OCI-LY7 (cell line): ENCODE results near the gene ZNF681. TPM values are rescaled to one million over a fixed set of nuclear protein-coding genes. Genes with fewer than 3 reads are reported as not detected.

Experiments used
- BruUV-seq: library from RNA; stranded (reverse); fragments of 400-500 nt; replicated peaks from 2 replicates; lab custom pipeline; 2021; lab: Mats Ljungman, UMichigan
- CTCF ChIA-PET: fragments of 300-600 bp; sonication (Branson Sonifier 250); formaldehyde crosslinking; loops from one replicate; lab custom pipeline; 2022; ENCODE audit warnings: antibody characterized with exemption; ENCODE audit not compliant: unreplicated experiment; lab: Charles Lee
- POLR2A ChIA-PET: fragments of 300-600 bp; sonication (Branson Sonifier 250); formaldehyde crosslinking; loops from one replicate; lab custom pipeline; 2022; ENCODE audit warnings: antibody characterized with exemption; lab: Charles Lee
- DNase-seq: peaks from one replicate; pipeline ENCODE4 v3.0.0-alpha.2; 2015; ENCODE audit warnings: low spot score
- H2AFZ ChIP-seq: fragments of 200-600 bp; sonication (generic), shearing (Covaris generic); 2 replicates; pipeline ENCODE4 v1.6.1; 2014; ENCODE audit warnings: mild to moderate bottlenecking, antibody characterized with exemption, low read length, moderate library complexity
- H3K27ac ChIP-seq: fragments of 200-600 bp; sonication (generic); 2 replicates; pipeline ENCODE4 v1.5.1; 2014; ENCODE audit warnings: mixed run types, low read depth, mild to moderate bottlenecking, moderate library complexity, low read length, inconsistent platforms; ENCODE audit not compliant: poor library complexity, severe bottlenecking
- H3K36me3 ChIP-seq: fragments of 200-600 bp; sonication (generic); 2 replicates; pipeline ENCODE4 v1.6.1; 2014; ENCODE audit warnings: mild to moderate bottlenecking, antibody characterized with exemption, low read length, moderate library complexity, mixed read lengths; ENCODE audit not compliant: insufficient read depth
- H3K4me1 ChIP-seq: fragments of 200-600 bp; sonication (generic); 2 replicates; pipeline ENCODE4 v1.5.1; 2014; ENCODE audit warnings: mild to moderate bottlenecking, low read length; ENCODE audit not compliant: insufficient read depth, poor library complexity, severe bottlenecking
- H3K4me2 ChIP-seq: fragments of 200-600 bp; sonication (generic); 2 replicates; pipeline ENCODE4 v1.6.1; 2014; ENCODE audit warnings: mild to moderate bottlenecking, low read length
- H3K4me3 ChIP-seq: fragments of 200-600 bp; sonication (generic); 2 replicates; pipeline ENCODE4 v1.5.1; 2014; ENCODE audit warnings: mild to moderate bottlenecking, low read depth, low read length; ENCODE audit not compliant: poor library complexity, severe bottlenecking
- H3K79me2 ChIP-seq: fragments of 200-600 bp; sonication (generic); 2 replicates; pipeline ENCODE4 v1.6.1; 2016; ENCODE audit warnings: low read depth, mild to moderate bottlenecking, low read length, moderate library complexity, mixed read lengths; ENCODE audit not compliant: insufficient read depth
- H3K9me2 ChIP-seq: fragments of 200-600 bp; sonication (generic); 2 replicates; pipeline ENCODE4 v1.6.1; 2016; ENCODE audit warnings: mild to moderate bottlenecking, low read length, mixed read lengths; ENCODE audit not compliant: insufficient read depth
- H3K9me3 ChIP-seq: fragments of 200-600 bp; sonication (generic); 2 replicates; pipeline ENCODE4 v1.6.1; 2014; ENCODE audit warnings: mild to moderate bottlenecking, mixed run types, low read length, mixed read lengths
- H4K20me1 ChIP-seq: fragments of 200-600 bp; sonication (generic); 2 replicates; pipeline ENCODE4 v1.6.1; 2014; ENCODE audit warnings: mild to moderate bottlenecking, antibody characterized with exemption, low read length, moderate library complexity, mixed read lengths; ENCODE audit not compliant: insufficient read depth
- CTCF ChIP-seq: fragments of 200-600 bp; sonication (generic); conservative IDR thresholded peaks from 2 replicates; pipeline ENCODE4 v1.5.1; 2014; ENCODE audit warnings: mild to moderate bottlenecking, antibody characterized with exemption, low read length, moderate library complexity, mixed read lengths
- EZH2phosphoT487 ChIP-seq: fragments of 200-600 bp; sonication (generic); IDR thresholded peaks from 2 replicates; pipeline ENCODE4 v1.6.1; 2018; ENCODE audit warnings: low read depth, borderline replicate concordance, mild to moderate bottlenecking, mixed run types, antibody characterized with exemption, low read length, moderate library complexity, mixed read lengths
- intact Hi-C: fragments of 100-400 bp; cut with micrococcal nuclease; formaldehyde crosslinking; loops from one replicate; pipeline ENCODE4 v1.10.0; 2022; ENCODE audit not compliant: unreplicated experiment
- total RNA-seq, 2 experiments: library from RNA; depleted of rRNA in 1 of 2; stranded (reverse); fragments of >200 nt in 1 of 2; shearing (Covaris generic) in 1 of 2; gene quantifications; 2 replicates each; pipeline ENCODE4 v1.2.3, GENCODE V29; 2014 to 2022

The ZNF681 gene
- total RNA-seq, 2 experiments from 2014 or later: 4.3 to 6.2 TPM

- Histone ChIP-seq H3K79me2 (peaks cover 29% of the 10 kb centered on the region; the same call in 1 of the 2 replicates), H4K20me1 (no peaks in the 10 kb centered on the region), H3K4me1 (no peaks in the 10 kb centered on the region), H3K9me2 (no peaks in the 10 kb centered on the region), H2AFZ (no peak overlapping the region), H3K36me3 (peaks cover 38% of the 10 kb centered on the region), H3K9me3 (no peaks in the 10 kb centered on the region), H3K27ac (no peak overlapping the region), H3K4me3 (no peak overlapping the region), H3K4me2 (no peak overlapping the region)
- intact Hi-C loops: no loop called here
- ChIA-PET CTCF (no interaction called here), POLR2A (no interaction called here)
- no peak for DNase-seq
- BruUV-seq: no TSS peak
- TF ChIP-seq CTCF (no peak), EZH2phosphoT487 (no peak)
Observed at GRCh38 chr19:23771316-23771715, 12.6 kb upstream of the ZNF681 start.

GRCh38 chr19:23770672-23771250 lies 12.1 kb upstream of the ZNF681 start:
- H2AFZ ChIP-seq: no peak overlapping the region
- no peaks in the 10 kb centered on the region for H3K4me1 ChIP-seq
- no peak for TF ChIP-seq EZH2phosphoT487
- no peak for TF ChIP-seq CTCF
- no TSS peak for BruUV-seq
- no peak overlapping the region for H3K27ac ChIP-seq
- ChIA-PET CTCF (no interaction called here), POLR2A (no interaction called here)
- H3K4me2 ChIP-seq: no peak overlapping the region
- no peaks in the 10 kb centered on the region for H3K9me2 ChIP-seq
- H3K4me3 ChIP-seq: no peak overlapping the region
- intact Hi-C loops: no loop called here
- DNase-seq: no peak
- no peaks in the 10 kb centered on the region for H3K9me3 ChIP-seq
- peaks cover 32% of the 10 kb centered on the region for H3K36me3 ChIP-seq
- peaks cover 33% of the 10 kb centered on the region; the same call in 1 of the 2 replicates for H3K79me2 ChIP-seq
- H4K20me1 ChIP-seq: no peaks in the 10 kb centered on the region

GRCh38 chr19:23769691-23770468 lies 11.2 kb upstream of the ZNF681 start:
- TF ChIP-seq EZH2phosphoT487 (no peak), CTCF (no peak)
- Histone ChIP-seq H4K20me1 (no peaks in the 10 kb centered on the region), H3K27ac (no peak overlapping the region), H3K4me3 (no peak overlapping the region), H3K9me3 (no peaks in the 10 kb centered on the region), H3K79me2 (peaks cover 41% of the 10 kb centered on the region; the same call in 1 of the 2 replicates), H3K36me3 (peaks cover 27% of the 10 kb centered on the region), H3K4me2 (no peak overlapping the region), H3K9me2 (no peaks in the 10 kb centered on the region), H3K4me1 (peaks cover under 1% of the 10 kb centered on the region), H2AFZ (no peak overlapping the region)
- ChIA-PET CTCF (no interaction called here), POLR2A (no interaction called here)
- BruUV-seq: no TSS peak
- intact Hi-C loops: no loop called here
- no peak for DNase-seq
